ENCODE measurements around the gene CIDEA.

Gene CIDEA

GRCh38 chr18:12324991-12325725 is 71.0 kb downstream of the CIDEA start:
- no peak for DNase-seq

- no peak for DNase-seq
Measured at GRCh38 chr18:12325726-12326245, 71.6 kb downstream of the CIDEA start.

DNA sequence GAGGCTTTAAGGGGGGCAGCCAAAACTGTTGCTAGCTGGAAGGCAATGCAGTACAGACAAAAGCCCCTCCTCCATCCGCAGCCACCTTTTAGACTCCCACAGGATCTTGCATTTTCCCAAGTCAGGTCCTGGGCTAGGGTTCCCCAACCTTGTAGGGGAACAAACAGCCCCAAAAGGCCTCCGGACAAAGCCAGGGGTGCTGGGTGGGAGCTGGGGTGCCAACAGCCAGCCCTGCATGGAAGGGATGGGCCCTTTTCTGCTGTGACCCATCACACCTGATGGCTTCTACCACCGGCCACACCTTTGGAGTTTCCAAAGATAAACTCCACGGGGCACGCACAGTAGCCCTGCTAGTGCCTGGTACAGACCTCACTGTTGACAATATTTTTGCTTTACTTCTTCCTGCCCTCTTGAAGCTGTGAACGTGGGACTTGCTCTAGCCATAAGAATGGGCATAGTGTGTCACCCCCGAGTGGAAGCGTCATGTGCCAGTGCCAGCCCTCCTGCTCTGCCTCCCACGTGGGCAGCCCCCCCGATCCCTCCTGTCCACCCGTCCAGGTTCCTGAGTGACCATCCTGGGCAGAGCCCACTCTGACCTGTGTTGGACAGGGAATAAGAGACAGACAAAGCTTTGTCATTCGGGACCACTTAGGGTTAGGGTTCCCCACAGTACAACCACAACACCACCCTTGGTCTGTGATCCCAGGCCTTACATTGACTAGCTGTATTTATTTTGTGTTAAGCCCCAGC is 72.7 kb downstream of the CIDEA start:
- no peak for DNase-seq

Data from stimulated activated CD4-positive, alpha-beta T cell treated with anti-CD3 and anti-CD28 coated beads, Interleukin-12 subunit alpha, Interleukin-12 subunit beta, amount 100 ng/mL, for 4 hours (primary cell).